HepG2 (cell line): ENCODE results near the gene ECD. TPM values are rescaled to one million over a fixed set of nuclear protein-coding genes. Genes with fewer than 3 reads are reported as not detected.

Experiments
- NFE2L1 ChIP-seq: sonication (generic); formaldehyde crosslinking; IDR thresholded peaks from 2 replicates; pipeline ENCODE4 v1.4.0; 2020; ENCODE audit warnings: missing genetic modification reagents, mild to moderate bottlenecking, borderline replicate concordance
- PAXIP1 ChIP-seq: sonication (generic); formaldehyde crosslinking; conservative IDR thresholded peaks from 2 replicates; pipeline ENCODE4 v1.4.0; 2020; ENCODE audit warnings: mild to moderate bottlenecking, missing genetic modification reagents, moderate library complexity
- POLR2G ChIP-seq: fragments of 200-400 bp; formaldehyde crosslinking; IDR thresholded peaks from 2 replicates; pipeline ENCODE4 v1.6.1; 2018; ENCODE audit warnings: mild to moderate bottlenecking, low read depth, low read length, moderate library complexity
- REPIN1 ChIP-seq: sonication (generic); formaldehyde crosslinking; IDR thresholded peaks from 2 replicates; pipeline ENCODE4 v1.8.0; 2022; ENCODE audit warnings: missing genetic modification reagents, low read depth, mild to moderate bottlenecking, borderline replicate concordance
- RNF219 ChIP-seq: sonication (generic); formaldehyde crosslinking; IDR thresholded peaks from 2 replicates; pipeline ENCODE4 v1.5.0; 2020; ENCODE audit warnings: mild to moderate bottlenecking, missing genetic modification reagents
- SMAD9 ChIP-seq: sonication (generic); formaldehyde crosslinking; IDR thresholded peaks from 2 replicates; pipeline ENCODE4 v1.5.1; 2020; ENCODE audit warnings: mild to moderate bottlenecking, missing genetic modification reagents
- ZBTB10 ChIP-seq: sonication (generic); formaldehyde crosslinking; IDR thresholded peaks from 2 replicates; pipeline ENCODE4 v1.4.0; 2020; ENCODE audit warnings: missing genetic modification reagents, borderline replicate concordance
- ZBTB33 ChIP-seq: sonication (generic); formaldehyde crosslinking; IDR thresholded peaks from 2 replicates; pipeline ENCODE4 v1.4.0; 2020; ENCODE audit warnings: missing genetic modification reagents
- ZHX1 ChIP-seq: sonication (generic); formaldehyde crosslinking; IDR thresholded peaks from 2 replicates; pipeline ENCODE4 v1.8.1; 2022; ENCODE audit warnings: low read depth, mild to moderate bottlenecking, missing genetic modification reagents
- ZNF205 ChIP-seq: IDR thresholded peaks from 2 replicates; pipeline ENCODE4 v1.6.1; 2018; ENCODE audit warnings: missing biosample characterization, missing genetic modification reagents
- ZNF207 ChIP-seq: fragments of 450-650 bp; IDR thresholded peaks from 2 replicates; pipeline ENCODE4 v1.6.1; 2016; ENCODE audit warnings: antibody characterized with exemption, borderline replicate concordance
- ZNF512 ChIP-seq: sonication (generic); formaldehyde crosslinking; IDR thresholded peaks from 2 replicates; pipeline ENCODE4 v1.4.0; 2020; ENCODE audit warnings: mild to moderate bottlenecking, missing genetic modification reagents
- polyA plus RNA-seq, 8 experiments: library from polyadenylated mRNA; depleted of rRNA in 3 of 8; stranded (reverse) in 7 of 8; unstranded in 1 of 8; fragments of >200 nt; fragmentation: Illumina TruSeq in 4 of 8; extraction: Trizol in 4 of 8; gene quantifications; 2 replicates each; pipeline versions ENCODE4 v1.2.1 to v1.2.3, GENCODE V29; 2011 to 2016; ENCODE audit warnings: low read depth in 4 of 8, missing spikeins in 1 of 8, mixed read lengths in 1 of 8; ENCODE audit not compliant: insufficient read depth in 1 of 8
- total RNA-seq, 5 experiments: library from RNA; depleted of rRNA; stranded (reverse); fragments of >200 nt; fragmentation: Illumina TruSeq; extraction: Trizol; gene quantifications; 2 replicates each; pipeline ENCODE4 v1.2.3, GENCODE V29; 2016; ENCODE audit warnings: low read depth in 1 of 5

Gene ECD
- total and polyA plus RNA-seq, 2 of the 13 experiments (the other 11 are each of a cell fraction or from before 2014, with no cell fraction given): 21.5 to 27.6 TPM

GRCh38 chr10:73167783-73168464 is at the start of gene ECD, which contains the start of gene FAM149B1 (continued):
- TF ChIP-seq ZBTB33 (CRISPR knock-in tag): 0 out of 2 replicates have a peak, but pooled peaks have one; percentile 41
- no peak for TF ChIP-seq NFE2L1
- no peak for TF ChIP-seq ZNF512
- TF ChIP-seq REPIN1 (CRISPR knock-in tag): peak; percentile 95; the same call in 1 of the 2 replicates
- no peak for TF ChIP-seq RNF219
- TF ChIP-seq POLR2G: peak; percentile 98
- no peak for TF ChIP-seq ZNF207
- TF ChIP-seq ZNF205: no peak
- TF ChIP-seq PAXIP1 (CRISPR knock-in tag): peak; percentile 47
- TF ChIP-seq ZHX1 (CRISPR knock-in tag): no peak
- no peak for TF ChIP-seq SMAD9 (CRISPR knock-in tag)
- TF ChIP-seq ZBTB10 (CRISPR knock-in tag): no peak
